GM20000 (cell line): ENCODE results near the gene SYT6.
"Not testable (repeated sequence)": the region's sequence is repeated elsewhere in the genome, so short reads cannot be mapped to it uniquely, and the experiment has no call there.

Experiments
- DNase-seq: peaks from one replicate; pipeline ENCODE4 v3.0.0; 2012; ENCODE audit warnings: low spot score
- CTCF ChIP-seq: IDR thresholded peaks from 2 replicates; pipeline ENCODE4 v1.5.1; 2012; ENCODE audit warnings: mild to moderate bottlenecking, control low read depth; ENCODE audit errors: extremely low read depth, missing control alignments

The SYT6 gene

GRCh38 chr1:114076308-114076707 lies 77.4 kb downstream of the SYT6 start:
- TF ChIP-seq CTCF = no peak

GRCh38 chr1:114075546-114076242 lies 78.0 kb downstream of the SYT6 start:
- peak; percentile 24 for DNase-seq

More at GRCh38 chr1:114076308-114076707, 77.4 kb downstream of the SYT6 start:
- DNase-seq = no peak

GRCh38 chr1:114075105-114075504 lies 78.6 kb downstream of the SYT6 start:
- no peak for DNase-seq
- TF ChIP-seq CTCF = no peak

More at GRCh38 chr1:114075546-114076242, 78.0 kb downstream of the SYT6 start:
- no peak for TF ChIP-seq CTCF

- no peak for TF ChIP-seq CTCF
- DNase-seq = no peak
Measured at GRCh38 chr1:114072246-114072645, 81.4 kb downstream of the SYT6 start.

GRCh38 chr1:114069762-114070161 lies 83.9 kb downstream of the SYT6 start:
- not testable (repeated sequence) for DNase-seq

GRCh38 chr1:114068684-114069083 lies 85.0 kb downstream of the SYT6 start:
- not testable (repeated sequence) for DNase-seq

- not testable (repeated sequence) for DNase-seq
Measured at GRCh38 chr1:114065671-114066070, 88.0 kb downstream of the SYT6 start.

- no peak for TF ChIP-seq CTCF
- DNase-seq = no peak
Measured at GRCh38 chr1:114063544-114063943, 90.1 kb downstream of the SYT6 start.

- DNase-seq = no peak
- no peak for TF ChIP-seq CTCF
Measured at GRCh38 chr1:114062477-114063099, 91.1 kb downstream of the SYT6 start.
